Measurements from ENCODE around the gene C11orf24. TPM values are rescaled to one million over a fixed set of nuclear protein-coding genes. Genes with fewer than 3 reads are reported as not detected.
A peak's percentile ranks its signal among the peaks of the same experiment; 100 is the strongest.

C11orf24 gene
- total and polyA plus RNA-seq, 9 of the 15 experiments (the other 6 are each of a cell fraction or from before 2014, with no cell fraction given) = 2.0 to 65.2 (median 32.5) TPM

DNA sequence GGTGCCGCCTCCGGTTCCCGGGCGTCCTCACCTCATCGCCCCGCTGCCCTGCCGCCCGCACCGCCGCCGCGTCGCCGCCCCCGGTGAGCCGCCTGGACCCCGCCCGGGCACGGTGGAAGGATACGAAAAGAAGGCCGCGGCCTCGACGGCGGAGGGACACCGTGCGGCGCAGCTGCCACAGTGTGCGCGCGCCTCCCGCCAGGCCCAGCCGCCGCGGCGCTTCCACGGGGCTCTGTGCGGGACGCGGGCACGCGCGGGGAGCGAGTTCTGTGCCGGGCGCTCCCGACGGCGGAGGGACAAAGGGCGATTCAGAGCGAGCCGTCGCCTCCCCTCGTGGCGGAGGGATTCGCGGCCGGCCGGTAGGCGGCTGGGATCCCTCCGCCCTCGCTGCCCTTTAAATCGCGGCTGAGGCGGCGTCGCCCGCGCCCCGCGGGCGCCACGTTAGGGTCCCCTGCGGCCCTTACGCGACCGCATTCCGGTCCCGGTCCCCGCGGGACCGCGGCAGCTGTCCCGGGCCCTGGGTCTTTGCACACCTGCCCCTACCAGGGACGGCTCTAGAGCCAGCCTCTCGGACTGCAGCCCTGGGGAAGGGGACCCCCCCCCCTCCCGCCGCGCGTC lies 58.1 kb downstream of the C11orf24 start (continued):
- TF ChIP-seq, protein P1, sequence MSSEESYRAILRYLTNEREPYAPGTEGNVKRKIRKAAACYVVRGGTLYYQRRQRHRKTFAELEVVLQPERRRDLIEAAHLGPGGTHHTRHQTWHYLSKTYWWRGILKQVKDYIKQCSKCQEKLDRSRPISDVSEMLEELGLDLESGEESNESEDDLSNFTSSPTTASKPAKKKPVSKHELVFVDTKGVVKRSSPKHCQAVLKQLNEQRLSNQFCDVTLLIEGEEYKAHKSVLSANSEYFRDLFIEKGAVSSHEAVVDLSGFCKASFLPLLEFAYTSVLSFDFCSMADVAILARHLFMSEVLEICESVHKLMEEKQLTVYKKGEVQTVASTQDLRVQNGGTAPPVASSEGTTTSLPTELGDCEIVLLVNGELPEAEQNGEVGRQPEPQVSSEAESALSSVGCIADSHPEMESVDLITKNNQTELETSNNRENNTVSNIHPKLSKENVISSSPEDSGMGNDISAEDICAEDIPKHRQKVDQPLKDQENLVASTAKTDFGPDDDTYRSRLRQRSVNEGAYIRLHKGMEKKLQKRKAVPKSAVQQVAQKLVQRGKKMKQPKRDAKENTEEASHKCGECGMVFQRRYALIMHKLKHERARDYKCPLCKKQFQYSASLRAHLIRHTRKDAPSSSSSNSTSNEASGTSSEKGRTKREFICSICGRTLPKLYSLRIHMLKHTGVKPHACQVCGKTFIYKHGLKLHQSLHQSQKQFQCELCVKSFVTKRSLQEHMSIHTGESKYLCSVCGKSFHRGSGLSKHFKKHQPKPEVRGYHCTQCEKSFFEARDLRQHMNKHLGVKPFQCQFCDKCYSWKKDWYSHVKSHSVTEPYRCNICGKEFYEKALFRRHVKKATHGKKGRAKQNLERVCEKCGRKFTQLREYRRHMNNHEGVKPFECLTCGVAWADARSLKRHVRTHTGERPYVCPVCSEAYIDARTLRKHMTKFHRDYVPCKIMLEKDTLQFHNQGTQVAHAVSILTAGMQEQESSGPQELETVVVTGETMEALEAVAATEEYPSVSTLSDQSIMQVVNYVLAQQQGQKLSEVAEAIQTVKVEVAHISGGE (CRISPR knock-in tag; IDR thresholded peaks at IDR 0.05) = peak in 2 of 3 experiments; percentile 32 to 76; a peak in 3 of 6 replicates
- peak in 1 of 2 experiments; percentile 34; a peak in 1 of 4 replicates for TF ChIP-seq TBL1XR1 (IDR thresholded peaks at IDR 0.05; ENCODE audit: low read length in 2 of 2)
- no peak for TF ChIP-seq TAL1 (IDR thresholded peaks at IDR 0.05)
- TF ChIP-seq SETDB1 (IDR thresholded peaks at IDR 0.05; ENCODE audit: low read length) = no peak
- TF ChIP-seq ZNF583 (CRISPR knock-in tag; IDR thresholded peaks at IDR 0.05) = peak; percentile 77; the same call in 1 of the 2 replicates
- TF ChIP-seq ZNF3 (CRISPR knock-in tag; IDR thresholded peaks at IDR 0.05) = no peak
- TF ChIP-seq ZNF778 (CRISPR knock-in tag; IDR thresholded peaks at IDR 0.05) = no peak
- no peak for TF ChIP-seq MYNN (IDR thresholded peaks at IDR 0.05)
- TF ChIP-seq MYNN (CRISPR knock-in tag; IDR thresholded peaks at IDR 0.05) = no peak
- TF ChIP-seq, protein P2, sequence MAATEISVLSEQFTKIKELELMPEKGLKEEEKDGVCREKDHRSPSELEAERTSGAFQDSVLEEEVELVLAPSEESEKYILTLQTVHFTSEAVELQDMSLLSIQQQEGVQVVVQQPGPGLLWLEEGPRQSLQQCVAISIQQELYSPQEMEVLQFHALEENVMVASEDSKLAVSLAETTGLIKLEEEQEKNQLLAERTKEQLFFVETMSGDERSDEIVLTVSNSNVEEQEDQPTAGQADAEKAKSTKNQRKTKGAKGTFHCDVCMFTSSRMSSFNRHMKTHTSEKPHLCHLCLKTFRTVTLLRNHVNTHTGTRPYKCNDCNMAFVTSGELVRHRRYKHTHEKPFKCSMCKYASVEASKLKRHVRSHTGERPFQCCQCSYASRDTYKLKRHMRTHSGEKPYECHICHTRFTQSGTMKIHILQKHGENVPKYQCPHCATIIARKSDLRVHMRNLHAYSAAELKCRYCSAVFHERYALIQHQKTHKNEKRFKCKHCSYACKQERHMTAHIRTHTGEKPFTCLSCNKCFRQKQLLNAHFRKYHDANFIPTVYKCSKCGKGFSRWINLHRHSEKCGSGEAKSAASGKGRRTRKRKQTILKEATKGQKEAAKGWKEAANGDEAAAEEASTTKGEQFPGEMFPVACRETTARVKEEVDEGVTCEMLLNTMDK (IDR thresholded peaks at IDR 0.05; ENCODE audit: borderline replicate concordance, insufficient read depth, low read depth, low read length, poor library complexity, severe bottlenecking) = no peak
- TF ChIP-seq, protein P3, sequence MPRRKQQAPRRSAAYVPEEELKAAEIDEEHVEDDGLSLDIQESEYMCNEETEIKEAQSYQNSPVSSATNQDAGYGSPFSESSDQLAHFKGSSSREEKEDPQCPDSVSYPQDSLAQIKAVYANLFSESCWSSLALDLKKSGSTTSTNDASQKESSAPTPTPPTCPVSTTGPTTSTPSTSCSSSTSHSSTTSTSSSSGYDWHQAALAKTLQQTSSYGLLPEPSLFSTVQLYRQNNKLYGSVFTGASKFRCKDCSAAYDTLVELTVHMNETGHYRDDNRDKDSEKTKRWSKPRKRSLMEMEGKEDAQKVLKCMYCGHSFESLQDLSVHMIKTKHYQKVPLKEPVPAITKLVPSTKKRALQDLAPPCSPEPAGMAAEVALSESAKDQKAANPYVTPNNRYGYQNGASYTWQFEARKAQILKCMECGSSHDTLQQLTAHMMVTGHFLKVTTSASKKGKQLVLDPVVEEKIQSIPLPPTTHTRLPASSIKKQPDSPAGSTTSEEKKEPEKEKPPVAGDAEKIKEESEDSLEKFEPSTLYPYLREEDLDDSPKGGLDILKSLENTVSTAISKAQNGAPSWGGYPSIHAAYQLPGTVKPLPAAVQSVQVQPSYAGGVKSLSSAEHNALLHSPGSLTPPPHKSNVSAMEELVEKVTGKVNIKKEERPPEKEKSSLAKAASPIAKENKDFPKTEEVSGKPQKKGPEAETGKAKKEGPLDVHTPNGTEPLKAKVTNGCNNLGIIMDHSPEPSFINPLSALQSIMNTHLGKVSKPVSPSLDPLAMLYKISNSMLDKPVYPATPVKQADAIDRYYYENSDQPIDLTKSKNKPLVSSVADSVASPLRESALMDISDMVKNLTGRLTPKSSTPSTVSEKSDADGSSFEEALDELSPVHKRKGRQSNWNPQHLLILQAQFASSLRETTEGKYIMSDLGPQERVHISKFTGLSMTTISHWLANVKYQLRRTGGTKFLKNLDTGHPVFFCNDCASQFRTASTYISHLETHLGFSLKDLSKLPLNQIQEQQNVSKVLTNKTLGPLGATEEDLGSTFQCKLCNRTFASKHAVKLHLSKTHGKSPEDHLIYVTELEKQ (CRISPR knock-in tag; IDR thresholded peaks at IDR 0.05) = no peak
- no peak for TF ChIP-seq ZNF696 (CRISPR knock-in tag; conservative IDR thresholded peaks at IDR 0.05)
- no peak for TF ChIP-seq GTF2F1 (IDR thresholded peaks at IDR 0.05; ENCODE audit: low read depth, low read length)
- TF ChIP-seq COPS2 (conservative IDR thresholded peaks at IDR 0.05) = no peak
- TF ChIP-seq, protein P4, sequence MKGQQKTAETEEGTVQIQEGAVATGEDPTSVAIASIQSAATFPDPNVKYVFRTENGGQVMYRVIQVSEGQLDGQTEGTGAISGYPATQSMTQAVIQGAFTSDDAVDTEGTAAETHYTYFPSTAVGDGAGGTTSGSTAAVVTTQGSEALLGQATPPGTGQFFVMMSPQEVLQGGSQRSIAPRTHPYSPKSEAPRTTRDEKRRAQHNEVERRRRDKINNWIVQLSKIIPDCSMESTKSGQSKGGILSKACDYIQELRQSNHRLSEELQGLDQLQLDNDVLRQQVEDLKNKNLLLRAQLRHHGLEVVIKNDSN (CRISPR knock-in tag; IDR thresholded peaks at IDR 0.05) = no peak
- TF ChIP-seq HDAC2 (IDR thresholded peaks at IDR 0.05) = no peak
- TF ChIP-seq, protein P5, sequence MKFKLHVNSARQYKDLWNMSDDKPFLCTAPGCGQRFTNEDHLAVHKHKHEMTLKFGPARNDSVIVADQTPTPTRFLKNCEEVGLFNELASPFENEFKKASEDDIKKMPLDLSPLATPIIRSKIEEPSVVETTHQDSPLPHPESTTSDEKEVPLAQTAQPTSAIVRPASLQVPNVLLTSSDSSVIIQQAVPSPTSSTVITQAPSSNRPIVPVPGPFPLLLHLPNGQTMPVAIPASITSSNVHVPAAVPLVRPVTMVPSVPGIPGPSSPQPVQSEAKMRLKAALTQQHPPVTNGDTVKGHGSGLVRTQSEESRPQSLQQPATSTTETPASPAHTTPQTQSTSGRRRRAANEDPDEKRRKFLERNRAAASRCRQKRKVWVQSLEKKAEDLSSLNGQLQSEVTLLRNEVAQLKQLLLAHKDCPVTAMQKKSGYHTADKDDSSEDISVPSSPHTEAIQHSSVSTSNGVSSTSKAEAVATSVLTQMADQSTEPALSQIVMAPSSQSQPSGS (CRISPR knock-in tag; IDR thresholded peaks at IDR 0.05) = no peak
